GM12878 (cell line): Measurements from ENCODE around the gene ITPR3. TPM values are rescaled to one million over a fixed set of nuclear protein-coding genes. Genes with fewer than 3 reads are reported as not detected.

Experiments used
- ATAC-seq: fragments of 200-7000 bp; cut with Tn5 transposase; 3 replicates; pipeline ENCODE4 v1.9.1; 2020; ENCODE audit warnings: mild to moderate bottlenecking, moderate library complexity
- BruUV-seq: library from RNA; stranded (reverse); fragments of 400-500 nt; replicated peaks from 2 replicates; lab custom pipeline; 2021; lab: Mats Ljungman, UMichigan
- CTCF ChIA-PET: fragments of 300-600 bp; sonication (Branson Sonifier 250); formaldehyde crosslinking; extraction: SDS; loops from one replicate; lab custom pipeline; 2021; ENCODE audit warnings: inconsistent platforms; lab: Yijun Ruan, JAX
- POLR2A ChIA-PET: fragments of 350-600 bp; formaldehyde crosslinking; extraction: SDS; loops from one replicate; lab custom pipeline; 2021; ENCODE audit warnings: inconsistent platforms; lab: Charles Lee
- RAD21 ChIA-PET: fragments of 300-600 bp; sonication (Branson Sonifier 250); formaldehyde crosslinking; loops from one replicate; lab custom pipeline; 2023; ENCODE audit warnings: antibody characterized with exemption; ENCODE audit not compliant: unreplicated experiment; lab: Charles Lee
- SMC1A ChIA-PET: fragments of 300-600 bp; sonication (Branson Sonifier 250); formaldehyde crosslinking; loops from one replicate; lab custom pipeline; 2023; ENCODE audit not compliant: unreplicated experiment, uncharacterized antibody; lab: Charles Lee
- DNase-seq: peaks from one replicate; pipeline ENCODE4 v3.0.0-alpha.2; 2011; ENCODE audit warnings: low read depth, low spot score
- FAIRE-seq: peaks from 3 replicates; lab custom pipeline; 2011; peaks lifted over from hg19 to GRCh38; lab: Jason Lieb, UNC
- H2AFZ ChIP-seq: 2 replicates; pipeline ENCODE4 v1.6.0; 2011; ENCODE audit warnings: low read depth, low read length, control low read depth; ENCODE audit not compliant: control insufficient read depth
- H3K27ac ChIP-seq: 2 replicates; pipeline ENCODE4 v1.5.1; 2011; ENCODE audit warnings: control low read depth; ENCODE audit not compliant: control insufficient read depth, insufficient read depth
- H3K27me3 ChIP-seq, 2 experiments: replicated peaks in 1 of 2; 2 replicates each; pipeline versions ENCODE4 v1.6.0 to v1.6.1; 2011; ENCODE audit warnings: low read length in 1 of 2; ENCODE audit not compliant: control insufficient read depth in 2 of 2, insufficient read depth in 2 of 2
- H3K36me3 ChIP-seq, 2 experiments: 2 replicates each; pipeline ENCODE4 v1.5.1; 2011; ENCODE audit warnings: low read length in 1 of 2; ENCODE audit not compliant: control insufficient read depth in 2 of 2, insufficient read depth in 2 of 2
- H3K4me1 ChIP-seq: 2 replicates; pipeline ENCODE4 v1.6.1; 2011; ENCODE audit warnings: mild to moderate bottlenecking, low read length, moderate library complexity, mixed read lengths; ENCODE audit not compliant: control insufficient read depth, insufficient read depth
- H3K4me2 ChIP-seq: 2 replicates; pipeline ENCODE4 v1.6.0; 2011; ENCODE audit warnings: control low read depth; ENCODE audit not compliant: control insufficient read depth, insufficient read depth
- H3K4me3 ChIP-seq: fragments of 200-600 bp; sonication (generic); 2 replicates; pipeline ENCODE4 v1.5.1; 2016
- H3K79me2 ChIP-seq: 2 replicates; pipeline ENCODE4 v1.6.0; 2011; ENCODE audit warnings: low read length; ENCODE audit not compliant: control insufficient read depth, insufficient read depth
- H3K9ac ChIP-seq: 2 replicates; pipeline ENCODE4 v1.8.0; 2011; ENCODE audit warnings: low read length, control low read depth, mixed read lengths; ENCODE audit not compliant: control insufficient read depth, insufficient read depth
- H3K9me3 ChIP-seq: replicated peaks from 3 replicates; pipeline ENCODE4 v1.5.1; 2011; ENCODE audit warnings: mild to moderate bottlenecking, low read length; ENCODE audit not compliant: control insufficient read depth, insufficient read depth
- H4K20me1 ChIP-seq: 2 replicates; pipeline ENCODE4 v1.6.0; 2011; ENCODE audit not compliant: control insufficient read depth, insufficient read depth
- CHD4 ChIP-seq: fragments of 200-600 bp; sonication (generic); IDR thresholded peaks from 2 replicates; pipeline ENCODE4 v1.6.1; 2016; ENCODE audit warnings: mild to moderate bottlenecking
- PAX8 ChIP-seq: fragments of 450-650 bp; IDR thresholded peaks from 2 replicates; pipeline ENCODE4 v1.6.1; 2017; ENCODE audit warnings: mild to moderate bottlenecking, moderate library complexity
- POLR2A ChIP-seq: IDR thresholded peaks from 2 replicates; pipeline ENCODE4 v1.6.1; 2011; ENCODE audit warnings: low read depth, mild to moderate bottlenecking, low read length
- SRF ChIP-seq, 2 experiments: IDR thresholded peaks; 2 replicates each; pipeline ENCODE4 v1.6.1; 2011; ENCODE audit warnings: low read depth in 2 of 2, low read length in 2 of 2, mild to moderate bottlenecking in 1 of 2, moderate library complexity in 1 of 2
- whole genome bisulfite sequencing: methylation state at CpG from one replicate; pipeline ENCODE4 v1.1.6; 2016; ENCODE audit warnings: low lambda C conversion rate; ENCODE audit not compliant: insufficient replicate concordance, insufficient coverage; ENCODE audit errors: missing lambda C conversion rate; 5-methylcytosine and 5-hydroxymethylcytosine counted together
- in situ Hi-C: fragments of 300-500 bp; cut with MboI; formaldehyde crosslinking; loops from 9 replicates; pipeline ENCODE4 v1.14.3; 2018; ENCODE audit warnings: mixed read lengths
- intact Hi-C: fragments of 100-400 bp; cut with micrococcal nuclease; formaldehyde crosslinking; loops from one replicate; pipeline ENCODE4 v1.14.2; 2022; ENCODE audit not compliant: unreplicated experiment
- polyA plus RNA-seq, 11 experiments: library from polyadenylated mRNA; depleted of rRNA in 4 of 11; unstranded in 6 of 11; stranded (reverse) in 5 of 11; fragments of >200 nt; fragmentation: Nextera tagmentation in 4 of 11; fragmentation: Illumina TruSeq in 1 of 11; extraction: Ambion mirVana in 4 of 11; extraction: Trizol in 1 of 11; gene quantifications; 1 replicate in 1 of 11; 2 replicates in 10 of 11; pipeline versions ENCODE4 v1.2.1 to v1.2.3, GENCODE V29; 2011 to 2016; ENCODE audit warnings: inconsistent platforms in 2 of 11, missing spikeins in 2 of 11, low read depth in 1 of 11
- total RNA-seq, 4 experiments: library from RNA; depleted of rRNA in 3 of 4; stranded (reverse); fragments of >200 nt in 3 of 4; fragmentation: Illumina TruSeq in 1 of 4; extraction: Trizol in 1 of 4; gene quantifications; 2 replicates each; pipeline versions ENCODE4 v1.2.1 to v1.2.3, GENCODE V29; 2013 to 2021
- TF ChIP-seq, protein P1 (sequence below): IDR thresholded peaks from 2 replicates; pipeline ENCODE4 v1.6.1; 2011; ENCODE audit warnings: borderline replicate concordance, low read depth, mild to moderate bottlenecking, moderate library complexity, low read length; ENCODE audit not compliant: insufficient read depth, poor library complexity, severe bottlenecking
- TF ChIP-seq, protein P2 (sequence below): IDR thresholded peaks from 2 replicates; pipeline ENCODE4 v1.6.1; 2012; ENCODE audit warnings: mild to moderate bottlenecking, low read depth, low read length

Gene ITPR3
- total and polyA plus RNA-seq, 10 of the 15 experiments (the other 5 are each of a cell fraction or from before 2014, with no cell fraction given): 0.32 to 34.0 (median 11.9) TPM

DNA sequence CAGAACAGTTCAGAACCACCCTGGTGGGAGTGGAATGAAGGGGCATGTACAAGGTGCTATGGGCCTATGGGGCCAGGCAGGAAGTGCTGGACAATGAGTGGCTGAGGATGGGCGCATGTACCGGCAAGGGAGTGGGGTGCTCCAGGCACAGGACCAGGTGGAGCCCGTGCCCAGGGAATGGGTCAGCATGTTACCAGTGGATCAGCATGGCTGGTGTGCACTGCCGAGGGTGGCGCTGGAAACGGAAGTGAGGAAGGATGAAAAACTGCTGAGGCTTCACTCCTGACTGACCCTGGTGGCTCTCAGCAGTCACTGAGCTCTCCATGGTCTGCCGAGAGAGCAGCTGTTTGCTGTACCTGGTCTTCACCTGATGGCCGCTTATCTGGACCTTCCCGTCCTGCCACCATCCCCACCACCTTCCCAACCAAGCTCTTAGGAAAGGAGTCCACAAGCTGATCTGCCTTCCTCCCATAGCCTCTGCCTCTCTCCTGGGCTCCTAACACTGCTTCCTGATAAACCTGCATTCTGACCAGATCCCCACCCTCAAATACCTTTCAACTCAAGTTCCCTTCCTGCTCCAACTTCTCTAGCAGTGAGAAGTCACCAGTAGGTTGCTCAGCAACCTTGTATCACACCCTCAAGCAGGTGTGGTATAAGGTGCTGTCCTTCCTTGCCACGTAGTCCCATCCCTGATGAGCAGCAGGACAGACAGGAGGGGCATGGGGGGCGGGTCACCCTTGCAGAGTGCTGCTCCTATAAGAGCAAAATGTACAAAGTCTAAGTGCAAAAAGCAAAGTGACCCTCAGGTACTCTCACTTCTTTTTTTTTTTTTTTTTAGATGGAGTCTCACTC lies 83.3 kb downstream of the ITPR3 start:
- Histone ChIP-seq H3K27ac (no peak overlapping the region), H3K79me2 (no peaks in the 10 kb centered on the region), H3K9me3 (no peaks in the 10 kb centered on the region), H3K4me2 (no peak overlapping the region), H3K36me3 (peaks cover 0 to 7% of the 10 kb centered on the region in 2 experiments; a peak in 1 of 4 replicates), H3K9ac (no peak overlapping the region), H4K20me1 (no peaks in the 10 kb centered on the region; the same call in 1 of the 2 replicates), H3K4me3 (no peak overlapping the region), H3K27me3 (no peaks in the 10 kb centered on the region), H3K4me1 (peaks cover 12% of the 10 kb centered on the region), H2AFZ (no peak overlapping the region)
- intact Hi-C loops (no loop called here), in situ Hi-C loops (loop anchor here (5.0 kb wide), 1 partner anchor 117 kb away; no protein-coding TSS in a partner anchor)
- CTCF ChIA-PET: interaction anchor here (0.9 to 1.3 kb wide), 3 partner anchors 84 to 119 kb away, joined by 3 to 4 read pairs (median 4); partner anchors contain the start of gene ITPR3
- POLR2A ChIA-PET: interaction anchor here (0.9 to 1.0 kb wide), 2 partner anchors 71 to 83 kb away, joined by 3 to 5 read pairs; partner anchors contain the start of gene ITPR3
- ATAC-seq (no peak), DNase-seq (no peak), FAIRE-seq (no peak)
- RAD21 ChIA-PET: no interaction called here
- TF ChIP-seq, protein P1, sequence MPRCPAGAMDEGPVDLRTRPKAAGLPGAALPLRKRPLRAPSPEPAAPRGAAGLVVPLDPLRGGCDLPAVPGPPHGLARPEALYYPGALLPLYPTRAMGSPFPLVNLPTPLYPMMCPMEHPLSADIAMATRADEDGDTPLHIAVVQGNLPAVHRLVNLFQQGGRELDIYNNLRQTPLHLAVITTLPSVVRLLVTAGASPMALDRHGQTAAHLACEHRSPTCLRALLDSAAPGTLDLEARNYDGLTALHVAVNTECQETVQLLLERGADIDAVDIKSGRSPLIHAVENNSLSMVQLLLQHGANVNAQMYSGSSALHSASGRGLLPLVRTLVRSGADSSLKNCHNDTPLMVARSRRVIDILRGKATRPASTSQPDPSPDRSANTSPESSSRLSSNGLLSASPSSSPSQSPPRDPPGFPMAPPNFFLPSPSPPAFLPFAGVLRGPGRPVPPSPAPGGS: no peak
- TF ChIP-seq SRF (IDR thresholded peaks at IDR 0.05; ENCODE audit: low read depth in 2 of 2, low read length in 2 of 2): no peak
- TF ChIP-seq, protein P2, sequence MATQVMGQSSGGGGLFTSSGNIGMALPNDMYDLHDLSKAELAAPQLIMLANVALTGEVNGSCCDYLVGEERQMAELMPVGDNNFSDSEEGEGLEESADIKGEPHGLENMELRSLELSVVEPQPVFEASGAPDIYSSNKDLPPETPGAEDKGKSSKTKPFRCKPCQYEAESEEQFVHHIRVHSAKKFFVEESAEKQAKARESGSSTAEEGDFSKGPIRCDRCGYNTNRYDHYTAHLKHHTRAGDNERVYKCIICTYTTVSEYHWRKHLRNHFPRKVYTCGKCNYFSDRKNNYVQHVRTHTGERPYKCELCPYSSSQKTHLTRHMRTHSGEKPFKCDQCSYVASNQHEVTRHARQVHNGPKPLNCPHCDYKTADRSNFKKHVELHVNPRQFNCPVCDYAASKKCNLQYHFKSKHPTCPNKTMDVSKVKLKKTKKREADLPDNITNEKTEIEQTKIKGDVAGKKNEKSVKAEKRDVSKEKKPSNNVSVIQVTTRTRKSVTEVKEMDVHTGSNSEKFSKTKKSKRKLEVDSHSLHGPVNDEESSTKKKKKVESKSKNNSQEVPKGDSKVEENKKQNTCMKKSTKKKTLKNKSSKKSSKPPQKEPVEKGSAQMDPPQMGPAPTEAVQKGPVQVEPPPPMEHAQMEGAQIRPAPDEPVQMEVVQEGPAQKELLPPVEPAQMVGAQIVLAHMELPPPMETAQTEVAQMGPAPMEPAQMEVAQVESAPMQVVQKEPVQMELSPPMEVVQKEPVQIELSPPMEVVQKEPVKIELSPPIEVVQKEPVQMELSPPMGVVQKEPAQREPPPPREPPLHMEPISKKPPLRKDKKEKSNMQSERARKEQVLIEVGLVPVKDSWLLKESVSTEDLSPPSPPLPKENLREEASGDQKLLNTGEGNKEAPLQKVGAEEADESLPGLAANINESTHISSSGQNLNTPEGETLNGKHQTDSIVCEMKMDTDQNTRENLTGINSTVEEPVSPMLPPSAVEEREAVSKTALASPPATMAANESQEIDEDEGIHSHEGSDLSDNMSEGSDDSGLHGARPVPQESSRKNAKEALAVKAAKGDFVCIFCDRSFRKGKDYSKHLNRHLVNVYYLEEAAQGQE: no peak
- TF ChIP-seq POLR2A: 0 out of 2 replicates have a peak, but pooled peaks have one; percentile 28
- TF ChIP-seq PAX8: no peak
- no peak for TF ChIP-seq CHD4
- WGBS: 87% methylated on average over 11 of the region's 11 CpGs
- SMC1A ChIA-PET: no interaction called here
- no TSS peak for BruUV-seq
